ENCODE data around the gene STK17A.
"Not testable (repeated sequence)": the region's sequence is repeated elsewhere in the genome, so short reads cannot be mapped to it uniquely, and the experiment has no call there.

- TF ChIP-seq CTCF (conservative IDR thresholded peaks at IDR 0.05; ENCODE audit: low read depth, low read length); EZH2phosphoT487 (IDR thresholded peaks at IDR 0.05; ENCODE audit: borderline replicate concordance, low read length); EZH2 (IDR thresholded peaks at IDR 0.05; ENCODE audit: low read length, unreplicated experiment): not testable (repeated sequence)
Observed at GRCh38 chr7:43584733-43585132, 1.8 kb downstream of the STK17A start.

All from PC-3 (cell line).